HG02943 (cell line): ENCODE measurements around the gene MUC4.

Experiments
- ATAC-seq: cut with Tn5 transposase; IDR thresholded peaks from one replicate; pipeline ENCODE4 v1.9.1; 2021; ENCODE audit warnings: mild to moderate bottlenecking, low read depth, moderate library complexity; ENCODE audit not compliant: unreplicated experiment

MUC4 gene

GRCh38 chr3:195763843-195764825 lies 47.6 kb downstream of the MUC4 start:
- no peak for ATAC-seq

- ATAC-seq, result no peak
Measured at GRCh38 chr3:195763076-195763830, 48.5 kb downstream of the MUC4 start.

GRCh38 chr3:195762611-195763010 lies 49.1 kb downstream of the MUC4 start:
- no peak for ATAC-seq

- no peak for ATAC-seq
Measured at GRCh38 chr3:195762249-195762585, 49.5 kb downstream of the MUC4 start.

- ATAC-seq, result no peak
Measured at GRCh38 chr3:195761567-195762248, 50.0 kb downstream of the MUC4 start.

- no peak for ATAC-seq
Measured at GRCh38 chr3:195761123-195761566, 50.6 kb downstream of the MUC4 start.

- ATAC-seq, result no peak
Measured at GRCh38 chr3:195760345-195761122, 51.2 kb downstream of the MUC4 start.

DNA sequence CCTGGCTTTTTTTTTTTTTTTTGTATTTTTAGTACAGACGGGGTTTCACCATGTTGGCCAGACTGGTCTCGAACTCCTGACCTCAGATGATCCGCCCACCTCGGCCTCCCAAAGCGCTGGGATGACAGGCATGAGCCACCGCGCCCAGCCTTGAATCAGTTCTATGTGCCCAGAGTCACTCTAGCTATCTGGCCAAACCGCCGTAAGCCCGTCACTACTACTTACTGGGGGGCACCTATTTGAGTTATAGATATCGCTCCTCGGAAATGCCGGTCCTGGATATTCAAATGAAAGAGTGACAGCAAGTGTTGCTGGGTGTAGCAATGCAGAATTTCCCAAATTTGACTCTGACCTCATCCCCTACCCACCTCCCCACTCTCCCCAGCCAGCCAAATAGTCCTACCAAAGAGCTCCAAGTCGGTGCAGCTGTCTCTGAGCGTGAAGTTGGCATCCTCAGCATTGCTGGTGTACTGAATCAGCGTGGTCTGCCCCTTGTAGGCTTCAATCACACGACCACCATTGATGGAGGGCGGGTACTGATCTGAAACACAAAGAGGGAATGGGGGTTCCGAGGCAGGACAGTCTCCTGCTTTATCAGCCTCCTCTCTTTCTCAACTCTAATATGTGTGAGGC lies 52.9 kb downstream of the MUC4 start:
- no peak for ATAC-seq

DNA sequence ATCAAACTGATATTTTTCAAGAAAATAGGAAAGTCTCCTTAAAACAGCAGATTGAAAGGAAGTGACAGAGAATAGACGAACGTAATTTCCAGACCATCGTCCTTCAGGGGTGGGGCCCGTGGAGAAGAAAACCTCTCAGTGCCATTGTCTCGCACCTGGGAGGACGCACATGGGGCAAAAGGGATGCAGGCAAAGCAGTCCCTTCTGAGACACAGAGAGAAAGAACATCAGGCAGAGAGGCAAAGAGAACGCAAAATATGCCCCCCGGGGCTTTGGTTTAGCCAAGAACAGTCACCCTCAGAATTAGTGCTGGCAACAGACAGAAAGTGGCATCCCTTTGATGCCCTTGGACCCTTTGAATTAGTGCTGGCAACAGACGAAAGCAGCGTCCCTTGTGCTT lies 53.9 kb downstream of the MUC4 start:
- no peak for ATAC-seq

GRCh38 chr3:195757438-195757770 lies 54.3 kb downstream of the MUC4 start:
- ATAC-seq, result no peak

GRCh38 chr3:195755791-195756676 lies 55.7 kb downstream of the MUC4 start:
- no peak for ATAC-seq

DNA sequence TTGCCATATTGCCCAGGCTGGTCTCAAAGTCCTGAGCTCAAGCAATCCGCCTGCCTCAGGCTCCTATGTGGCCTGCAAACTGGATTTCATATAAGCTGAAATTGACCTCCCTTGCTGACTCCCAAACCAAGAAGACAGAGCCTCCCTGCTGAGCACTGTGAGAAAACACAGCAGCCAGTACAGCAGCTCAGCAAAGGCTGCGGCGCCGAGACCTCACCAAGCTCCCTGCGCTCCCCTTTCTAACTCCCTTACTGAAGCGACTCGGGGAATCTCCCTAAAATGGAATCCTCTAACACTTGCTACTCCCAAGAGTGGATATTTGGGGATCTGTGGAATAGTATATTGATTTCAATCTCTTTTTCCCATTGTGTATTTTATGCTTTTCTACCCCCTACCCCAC lies 56.3 kb downstream of the MUC4 start:
- ATAC-seq, result no peak

GRCh38 chr3:195754906-195755305 lies 56.8 kb downstream of the MUC4 start:
- ATAC-seq, result no peak

- no peak for ATAC-seq
Measured at GRCh38 chr3:195754141-195754540, 57.6 kb downstream of the MUC4 start.

- ATAC-seq, result no peak
Measured at GRCh38 chr3:195753581-195753980, 58.1 kb downstream of the MUC4 start.

GRCh38 chr3:195752546-195753331 lies 59.0 kb downstream of the MUC4 start:
- ATAC-seq, result no peak

DNA sequence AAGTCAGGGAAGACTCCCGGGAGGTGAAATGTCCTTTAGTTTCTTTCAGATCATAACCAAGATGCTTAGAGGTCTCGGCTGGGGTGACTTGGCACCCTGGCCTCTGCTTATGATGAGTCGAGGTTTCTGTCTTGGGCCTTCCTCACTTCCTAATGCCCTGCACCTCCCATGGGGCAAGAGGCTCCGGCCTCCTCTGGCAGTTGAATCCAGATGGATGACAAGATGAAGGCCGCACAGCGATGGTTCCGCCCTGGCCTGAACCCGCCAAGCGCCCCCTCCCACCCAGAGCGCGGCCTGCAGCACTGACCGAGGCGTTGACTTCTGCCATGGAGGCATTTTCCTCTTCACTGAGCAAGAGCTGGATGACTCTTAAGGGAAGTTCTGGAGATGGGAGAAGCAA lies 59.7 kb downstream of the MUC4 start:
- ATAC-seq, result no peak

GRCh38 chr3:195751560-195751959 lies 60.2 kb downstream of the MUC4 start:
- no peak for ATAC-seq
